GM21786 (cell line): Measurements from ENCODE around the gene B4GAT1.
"Not testable (repeated sequence)": the region's sequence is repeated elsewhere in the genome, so short reads cannot be mapped to it uniquely, and the experiment has no call there.

Source experiments
- ATAC-seq: cut with Tn5 transposase; IDR thresholded peaks from one replicate; pipeline ENCODE4 v1.9.1; 2021; ENCODE audit not compliant: unreplicated experiment

The B4GAT1 gene

DNA sequence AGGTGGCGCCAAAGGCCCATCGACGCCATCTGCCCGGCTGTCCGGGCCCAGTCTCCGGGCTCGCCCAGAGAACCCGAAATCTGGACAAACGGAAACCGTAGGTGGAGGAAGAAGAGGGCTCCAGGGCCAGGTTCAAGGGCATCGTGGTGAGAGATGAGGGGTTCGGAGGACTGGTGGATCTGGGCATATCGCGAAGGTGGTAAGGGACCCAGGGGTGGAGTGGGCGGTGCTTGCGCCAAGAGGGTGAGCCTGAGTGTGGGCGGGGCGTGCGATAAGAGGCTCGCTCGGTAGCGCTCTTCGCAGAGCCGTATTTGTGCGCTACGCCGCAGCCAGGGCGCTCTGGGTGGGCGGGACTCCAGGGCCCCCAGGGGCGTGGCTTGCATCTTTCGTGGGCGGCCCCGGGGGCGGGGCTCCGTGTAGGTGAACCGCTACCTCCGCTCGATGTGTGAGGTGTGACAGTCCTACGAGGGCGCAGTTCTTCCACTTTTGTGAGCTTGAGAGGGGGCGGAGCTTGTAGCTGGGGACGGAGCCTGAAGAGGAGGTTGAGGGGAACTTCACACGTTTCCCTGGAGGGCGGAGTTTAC lies 35.4 kb downstream of the B4GAT1 start:
- peak; percentile 76 for ATAC-seq

DNA sequence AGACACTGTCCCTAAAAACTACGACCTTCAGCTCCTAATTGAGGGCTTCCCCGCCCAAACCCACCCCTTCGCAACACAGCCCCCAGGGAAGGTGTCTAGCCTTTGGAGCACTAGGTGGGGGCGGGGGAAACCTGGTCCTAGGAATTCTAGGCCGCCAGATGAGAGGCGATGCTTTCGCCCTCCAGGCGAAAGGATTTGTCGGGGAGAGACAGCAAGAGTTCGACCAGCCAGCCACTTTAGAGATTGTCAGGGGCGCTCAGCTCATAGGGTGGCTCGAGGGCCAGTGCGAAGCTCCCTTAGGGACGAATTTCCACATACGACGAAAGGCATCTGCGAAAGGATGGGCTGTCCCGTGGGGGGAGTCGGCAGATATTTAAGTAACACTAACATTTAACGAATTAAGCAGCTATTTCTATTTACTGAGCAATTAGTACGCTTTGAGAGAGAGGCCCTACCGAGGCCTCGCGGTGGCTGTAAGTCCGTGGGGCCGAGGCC lies 35.9 kb downstream of the B4GAT1 start:
- no peak for ATAC-seq

DNA sequence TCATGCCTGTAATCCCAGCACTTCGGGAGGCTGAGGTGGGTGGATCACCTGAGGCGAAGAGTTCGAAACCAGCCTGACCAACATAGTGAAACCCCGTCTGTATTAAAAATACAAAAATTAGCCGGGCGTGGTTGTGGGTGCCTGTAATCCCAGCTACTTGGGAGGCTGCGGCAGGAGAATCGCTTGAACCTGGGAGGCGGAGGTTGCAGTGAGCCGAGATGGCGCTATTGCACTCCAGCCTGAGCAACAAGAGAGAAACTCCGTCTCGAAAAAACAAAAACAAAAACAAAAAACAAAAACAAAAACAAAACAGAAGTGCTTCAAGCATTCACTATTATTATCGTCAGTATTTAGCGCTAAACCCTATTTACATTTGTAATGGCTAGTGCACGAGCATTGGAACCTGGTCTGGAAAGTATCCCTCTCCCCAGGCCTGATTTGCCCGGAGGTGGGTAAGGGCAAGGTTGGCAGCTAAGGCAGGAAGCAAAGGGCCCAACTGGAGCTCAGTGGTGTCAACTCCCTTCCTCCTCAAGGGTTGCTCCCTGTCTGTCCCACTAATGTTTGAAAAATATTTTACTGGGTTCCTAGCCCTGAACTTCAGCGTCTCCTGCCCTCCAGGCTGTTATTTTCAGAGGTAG lies 36.5 kb downstream of the B4GAT1 start:
- ATAC-seq, result not testable (repeated sequence)

DNA sequence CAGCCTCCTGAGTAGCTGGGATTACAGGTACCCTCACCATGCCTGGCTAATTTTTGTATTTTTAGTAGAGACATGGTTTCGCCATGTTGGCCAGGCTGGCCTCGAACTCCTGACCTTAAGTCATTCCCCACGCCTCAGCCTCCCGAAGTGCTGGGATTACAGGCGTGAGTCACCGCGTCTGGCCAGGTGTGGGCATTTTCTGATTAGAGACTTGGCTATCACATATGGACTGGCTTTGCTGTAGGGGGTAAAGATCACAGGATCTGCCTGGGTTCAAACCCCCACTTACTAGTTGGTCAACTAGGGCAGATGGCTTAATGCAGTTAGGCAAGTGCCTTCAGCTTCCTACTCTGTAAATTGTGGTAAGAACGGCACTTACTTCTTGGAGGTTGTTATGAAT lies 37.1 kb downstream of the B4GAT1 start:
- ATAC-seq, result no peak

DNA sequence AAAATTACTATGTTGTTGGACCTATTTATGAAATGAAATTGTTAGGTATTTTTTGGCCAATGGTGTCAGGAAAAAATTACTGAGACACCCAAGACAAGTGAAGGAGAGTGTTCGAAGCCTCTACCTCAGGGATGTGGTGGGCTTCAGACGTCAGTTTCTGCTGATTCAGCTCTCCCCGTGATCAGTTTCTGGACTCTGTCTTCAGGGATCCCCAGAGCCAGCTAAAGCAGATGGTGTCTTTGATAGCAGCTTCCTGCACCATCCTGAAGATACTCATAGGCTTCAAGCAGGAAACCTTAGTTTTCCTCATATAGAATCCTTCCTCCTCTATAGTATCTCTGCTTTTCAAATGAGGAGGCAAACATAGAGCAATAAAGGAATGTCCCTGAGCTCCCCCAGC lies 38.0 kb downstream of the B4GAT1 start:
- no peak for ATAC-seq

DNA sequence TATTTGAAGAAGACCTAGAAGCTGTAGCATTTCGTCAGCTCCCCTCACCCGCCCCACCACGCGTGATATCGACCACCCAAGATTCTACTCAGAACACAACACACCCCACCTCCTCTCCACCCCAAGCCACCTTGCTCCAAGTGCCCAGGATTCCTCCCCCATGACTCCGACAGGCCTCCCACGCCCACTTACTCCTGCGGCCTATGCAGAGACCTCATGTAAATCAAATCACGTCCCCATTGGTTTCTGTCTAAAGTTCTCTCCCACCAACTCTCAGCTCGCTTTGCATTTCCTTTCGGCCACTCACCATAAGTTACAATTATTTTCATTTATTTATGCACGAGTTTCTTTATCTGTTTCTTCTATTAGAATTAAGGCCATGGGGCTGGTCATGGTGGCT lies 44.8 kb downstream of the B4GAT1 start:
- ATAC-seq, result no peak

DNA sequence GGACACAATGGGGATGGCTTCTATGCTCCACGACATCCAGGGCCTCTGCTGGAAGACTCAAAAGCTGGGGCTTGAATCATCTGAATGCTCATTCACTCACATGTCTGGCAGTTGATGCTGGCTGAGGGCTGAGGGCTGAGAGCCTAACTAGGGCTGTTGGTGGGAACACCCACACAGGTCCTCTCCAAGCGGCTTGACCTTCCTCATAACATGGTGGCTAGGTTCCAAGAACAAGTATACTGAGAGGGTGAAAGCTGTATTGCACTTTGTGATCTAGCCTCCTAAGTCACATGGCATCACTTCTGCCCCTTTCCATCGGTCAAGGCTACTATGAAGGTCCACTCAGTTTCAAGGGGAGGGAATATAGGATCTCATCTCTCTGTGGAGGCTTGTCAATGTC lies 48.2 kb downstream of the B4GAT1 start:
- ATAC-seq, result no peak

DNA sequence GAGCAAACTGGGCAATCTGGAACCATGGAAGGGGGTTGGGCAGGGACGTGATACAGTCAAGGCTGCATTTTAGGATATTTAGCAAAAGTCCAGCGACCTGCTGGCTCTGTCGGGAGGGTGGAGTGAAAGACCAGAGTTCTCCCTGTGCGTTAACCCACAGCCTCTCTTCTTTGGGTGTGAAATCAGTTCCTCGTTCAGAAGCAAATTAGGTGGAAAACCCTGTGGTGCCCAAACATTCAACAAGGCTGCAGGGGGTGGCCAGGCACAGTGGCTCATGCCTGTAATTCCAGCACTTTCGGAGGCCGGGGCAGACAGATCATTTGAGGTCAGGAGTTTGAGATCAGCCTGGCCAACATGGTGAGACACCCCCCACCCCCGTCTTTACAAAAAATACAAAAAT lies 49.8 kb downstream of the B4GAT1 start:
- ATAC-seq, result no peak
